Measurements from ENCODE around the gene GRAMD1B.

Gene GRAMD1B

GRCh38 chr11:123579482-123579812 lies 149.4 kb downstream of the GRAMD1B start:
- no peak for TF ChIP-seq CTCF (IDR thresholded peaks at IDR 0.05; ENCODE audit: low read depth, low read length)
- in situ Hi-C loops (cut with HindIII; ENCODE audit: low sequenced_read_pairs): no loop called here
- DNase-seq (ENCODE audit: low read depth, low spot score): no peak
- no peak overlapping the region for H3K4me3 ChIP-seq (ENCODE audit: low read depth, low read length)

GRCh38 chr11:123580137-123580536 lies 150.1 kb downstream of the GRAMD1B start:
- H3K4me3 ChIP-seq (ENCODE audit: low read depth, low read length): no peak overlapping the region
- TF ChIP-seq CTCF (IDR thresholded peaks at IDR 0.05; ENCODE audit: low read depth, low read length): no peak
- in situ Hi-C loops (cut with HindIII; ENCODE audit: low sequenced_read_pairs): no loop called here
- no peak for DNase-seq (ENCODE audit: low read depth, low spot score)

GRCh38 chr11:123580557-123581275 lies 150.6 kb downstream of the GRAMD1B start:
- TF ChIP-seq CTCF (IDR thresholded peaks at IDR 0.05; ENCODE audit: low read depth, low read length): peak; percentile 99
- in situ Hi-C loops (cut with HindIII; ENCODE audit: low sequenced_read_pairs): no loop called here
- H3K4me3 ChIP-seq (ENCODE audit: low read depth, low read length): no peak overlapping the region
- DNase-seq (ENCODE audit: low read depth, low spot score): peak; percentile 31

- no peak for TF ChIP-seq CTCF (IDR thresholded peaks at IDR 0.05; ENCODE audit: low read depth, low read length)
- in situ Hi-C loops (cut with HindIII; ENCODE audit: low sequenced_read_pairs): no loop called here
- no peak for DNase-seq (ENCODE audit: low read depth, low spot score)
- H3K4me3 ChIP-seq (ENCODE audit: low read depth, low read length): no peak overlapping the region
Measured at GRCh38 chr11:123581651-123582399, 151.8 kb downstream of the GRAMD1B start.

GRCh38 chr11:123582992-123583504 lies 153.0 kb downstream of the GRAMD1B start:
- in situ Hi-C loops (cut with HindIII; ENCODE audit: low sequenced_read_pairs): no loop called here
- DNase-seq (ENCODE audit: low read depth, low spot score): no peak
- no peak for TF ChIP-seq CTCF (IDR thresholded peaks at IDR 0.05; ENCODE audit: low read depth, low read length)
- no peak overlapping the region for H3K4me3 ChIP-seq (ENCODE audit: low read depth, low read length)

GRCh38 chr11:123584186-123584585 lies 154.1 kb downstream of the GRAMD1B start:
- no peak for TF ChIP-seq CTCF (IDR thresholded peaks at IDR 0.05; ENCODE audit: low read depth, low read length)
- no peak overlapping the region for H3K4me3 ChIP-seq (ENCODE audit: low read depth, low read length)
- no peak for DNase-seq (ENCODE audit: low read depth, low spot score)
- in situ Hi-C loops (cut with HindIII; ENCODE audit: low sequenced_read_pairs): no loop called here
